Colonic mucosa (tissue), 4 donors: ENCODE results near the gene SLC41A3. TPM values are rescaled to one million over a fixed set of nuclear protein-coding genes. Genes with fewer than 3 reads are reported as not detected.

ENCODE experiments used
- DNase-seq: peaks from one replicate; pipeline ENCODE4 v3.0.0-alpha.2; 2020
- H3K27ac ChIP-seq: fragments of 200-600 bp; one replicate; pipeline ENCODE4 v1.8.0; 2021
- H3K27me3 ChIP-seq: fragments of 200-600 bp; one replicate; pipeline ENCODE4 v1.8.0; 2021
- H3K36me3 ChIP-seq: fragments of 200-600 bp; one replicate; pipeline ENCODE4 v1.8.0; 2021
- H3K4me1 ChIP-seq: fragments of 200-600 bp; one replicate; pipeline ENCODE4 v1.8.0; 2021; ENCODE audit warnings: mild to moderate bottlenecking
- H3K4me3 ChIP-seq: fragments of 200-600 bp; one replicate; pipeline ENCODE4 v1.8.0; 2021
- H3K9ac ChIP-seq, 2 donors: one replicate each; pipeline ENCODE4 v1.7.0; 2013; ENCODE audit warnings: control low read depth in 2 of 2, low read depth in 2 of 2, low read length in 2 of 2
- H3K9me3 ChIP-seq: fragments of 200-600 bp; one replicate; pipeline ENCODE4 v1.8.0; 2021
- CTCF ChIP-seq: fragments of 200-600 bp; IDR thresholded peaks from one replicate; pipeline ENCODE4 v1.8.0; 2022; ENCODE audit warnings: antibody characterized with exemption, mild to moderate bottlenecking
- intact Hi-C: fragments of 100-400 bp; cut with DNase I; formaldehyde crosslinking; loops from one replicate; pipeline ENCODE4 v1.14.1; 2022
- total RNA-seq, 2 donors: library from RNA; stranded (reverse); fragmentation: NEBNext Ultra II Directional in 1 of 2; extraction: Animal tissue kit (Norgen Biotek cat#: 25700) in 1 of 2; gene quantifications; one replicate each; pipeline ENCODE4 v1.2.1, GENCODE V29; 2021
- donor health status: healthy.
- donor health status: DM: no; HTN: no; CAD: no.
- donor health status: DM: no; HTN: no; CAD: no.

Gene SLC41A3
- total RNA-seq, 2 donors from 2014 or later, result 27.6 to 33.1 TPM

GRCh38 chr3:126018545-126018944 lies 65.4 kb downstream of the SLC41A3 start:
- Histone ChIP-seq H3K9me3 (no peaks in the 10 kb centered on the region), H3K27me3 (no peaks in the 10 kb centered on the region), H3K4me1 (no peaks in the 10 kb centered on the region), H3K27ac (no peak overlapping the region), H3K9ac (no peak overlapping the region), H3K4me3 (no peak overlapping the region), H3K36me3 (no peaks in the 10 kb centered on the region)
- intact Hi-C loops, result no loop called here
- no peak for TF ChIP-seq CTCF
- no peak for DNase-seq

GRCh38 chr3:126017362-126017761 lies 66.6 kb downstream of the SLC41A3 start:
- TF ChIP-seq CTCF, result no peak
- H3K27ac ChIP-seq, result no peak overlapping the region
- no peak overlapping the region for H3K4me3 ChIP-seq
- no peaks in the 10 kb centered on the region for H3K27me3 ChIP-seq
- H3K4me1 ChIP-seq, result no peaks in the 10 kb centered on the region
- no peak for DNase-seq
- intact Hi-C loops, result no loop called here
- H3K36me3 ChIP-seq, result no peaks in the 10 kb centered on the region
- H3K9ac ChIP-seq, result no peak overlapping the region
- H3K9me3 ChIP-seq, result no peaks in the 10 kb centered on the region

GRCh38 chr3:126016616-126017015 lies 67.3 kb downstream of the SLC41A3 start:
- intact Hi-C loops, result no loop called here
- TF ChIP-seq CTCF, result no peak
- Histone ChIP-seq H3K9me3 (no peaks in the 10 kb centered on the region), H3K4me1 (no peaks in the 10 kb centered on the region), H3K4me3 (no peak overlapping the region), H3K9ac (no peak overlapping the region), H3K36me3 (no peaks in the 10 kb centered on the region), H3K27ac (no peak overlapping the region), H3K27me3 (no peaks in the 10 kb centered on the region)
- DNase-seq, result no peak

- Histone ChIP-seq H3K9me3 (no peaks in the 10 kb centered on the region), H3K36me3 (no peaks in the 10 kb centered on the region), H3K27ac (no peak overlapping the region), H3K4me3 (no peak overlapping the region), H3K27me3 (no peaks in the 10 kb centered on the region), H3K9ac (no peak overlapping the region), H3K4me1 (no peaks in the 10 kb centered on the region)
- DNase-seq, result no peak
- intact Hi-C loops, result no loop called here
- TF ChIP-seq CTCF, result no peak
Measured at GRCh38 chr3:126015075-126015474, 68.8 kb downstream of the SLC41A3 start.

- no peak overlapping the region for H3K9ac ChIP-seq
- intact Hi-C loops, result no loop called here
- no peak for DNase-seq
- H3K4me3 ChIP-seq, result no peak overlapping the region
- H3K36me3 ChIP-seq, result no peaks in the 10 kb centered on the region
- H3K9me3 ChIP-seq, result no peaks in the 10 kb centered on the region
- H3K4me1 ChIP-seq, result no peaks in the 10 kb centered on the region
- TF ChIP-seq CTCF, result no peak
- H3K27me3 ChIP-seq, result no peaks in the 10 kb centered on the region
- H3K27ac ChIP-seq, result no peak overlapping the region
Measured at GRCh38 chr3:126014252-126014651, 69.7 kb downstream of the SLC41A3 start.

GRCh38 chr3:126013751-126014156 lies 70.2 kb downstream of the SLC41A3 start:
- H3K27ac ChIP-seq, result no peak overlapping the region
- DNase-seq, result no peak
- TF ChIP-seq CTCF, result no peak
- intact Hi-C loops, result no loop called here
- H3K4me3 ChIP-seq, result no peak overlapping the region
- H3K9ac ChIP-seq, result no peak overlapping the region
- no peaks in the 10 kb centered on the region for H3K9me3 ChIP-seq
- no peaks in the 10 kb centered on the region for H3K4me1 ChIP-seq
- no peaks in the 10 kb centered on the region for H3K27me3 ChIP-seq
- no peaks in the 10 kb centered on the region for H3K36me3 ChIP-seq
